CD8-positive, alpha-beta memory T cell (primary cell): ENCODE measurements around the gene TSNAX. TPM values are rescaled to one million over a fixed set of nuclear protein-coding genes. Genes with fewer than 3 reads are reported as not detected.

ENCODE experiments used
- CTCF ChIA-PET: fragments of 350-600 bp; sonication (Branson Sonifier 250); formaldehyde crosslinking; loops from one replicate; lab custom pipeline; 2021; ENCODE audit warnings: antibody characterized with exemption; lab: Charles Lee
- POLR2A ChIA-PET: fragments of 350-600 bp; sonication (Branson Sonifier 250); formaldehyde crosslinking; loops from one replicate; lab custom pipeline; 2021; ENCODE audit warnings: antibody characterized with exemption; lab: Charles Lee
- DNase-seq, 5 donors: peaks; one replicate each; pipeline versions ENCODE4 v3.0.0 to v3.0.0-alpha.2; 2020 to 2022; ENCODE audit warnings: mixed read lengths in 1 of 5
- H3K27ac ChIP-seq: one replicate; pipeline ENCODE4 v1.7.0; 2013; ENCODE audit warnings: low read depth, mild to moderate bottlenecking, low read length, moderate library complexity
- H3K27me3 ChIP-seq: 2 replicates; pipeline ENCODE4 v1.7.0; 2013; ENCODE audit warnings: low read length, mild to moderate bottlenecking; ENCODE audit not compliant: insufficient read depth, poor library complexity, severe bottlenecking
- H3K36me3 ChIP-seq: 2 replicates; pipeline ENCODE4 v1.7.0; 2013; ENCODE audit warnings: mild to moderate bottlenecking, low read length, moderate library complexity; ENCODE audit not compliant: insufficient read depth
- H3K4me1 ChIP-seq: 2 replicates; pipeline ENCODE4 v1.7.0; 2013; ENCODE audit warnings: mild to moderate bottlenecking, low read length, moderate library complexity; ENCODE audit not compliant: insufficient read depth
- H3K4me3 ChIP-seq: 2 replicates; pipeline ENCODE4 v1.7.0; 2013; ENCODE audit warnings: mild to moderate bottlenecking, low read length
- H3K9me3 ChIP-seq: 2 replicates; pipeline ENCODE4 v1.7.0; 2013; ENCODE audit warnings: mild to moderate bottlenecking, low read length
- H3K27ac Mint-ChIP-seq, 8 donors: one replicate each; pipeline ENCODE4 v1.8.0; 2020 to 2021; ENCODE audit warnings: mixed read lengths in 8 of 8, mild to moderate bottlenecking in 6 of 8, inconsistent platforms in 3 of 8, moderate library complexity in 3 of 8
- H3K27me3 Mint-ChIP-seq, 2 donors: one replicate each; pipeline ENCODE4 v1.8.0; 2020 to 2021; ENCODE audit warnings: mixed read lengths in 2 of 2, mild to moderate bottlenecking in 1 of 2, moderate library complexity in 1 of 2
- H3K36me3 Mint-ChIP-seq, 3 donors: one replicate each; pipeline ENCODE4 v1.8.0; 2020 to 2021; ENCODE audit warnings: mixed read lengths in 3 of 3, inconsistent platforms in 1 of 3, mild to moderate bottlenecking in 1 of 3
- H3K4me1 Mint-ChIP-seq, 3 donors: one replicate each; pipeline ENCODE4 v1.8.0; 2020 to 2021; ENCODE audit warnings: mixed read lengths in 3 of 3, inconsistent platforms in 1 of 3, mild to moderate bottlenecking in 1 of 3
- H3K4me3 Mint-ChIP-seq, 7 donors: one replicate each; pipeline ENCODE4 v1.8.0; 2020 to 2021; ENCODE audit warnings: mixed read lengths in 7 of 7, mild to moderate bottlenecking in 6 of 7, moderate library complexity in 4 of 7, inconsistent platforms in 2 of 7
- H3K9me3 Mint-ChIP-seq, 5 donors: one replicate each; pipeline ENCODE4 v1.8.0; 2020 to 2022; ENCODE audit warnings: mixed read lengths in 5 of 5, mild to moderate bottlenecking in 3 of 5, moderate library complexity in 2 of 5, inconsistent platforms in 1 of 5
- polyA plus RNA-seq: library from polyadenylated mRNA; unstranded; fragments of 300-500 nt; fragmentation: Illumina TruSeq; gene quantifications from one replicate; pipeline ENCODE4 v1.2.3, GENCODE V29; 2021
- total RNA-seq, 2 experiments: library from RNA; stranded (reverse); gene quantifications; one replicate each; pipeline ENCODE4 v1.2.3, GENCODE V29; 2021

Gene TSNAX
- total and polyA plus RNA-seq, 3 experiments from 2014 or later = 48.0 to 95.0 (median 49.8) TPM

- Histone ChIP-seq H3K27ac (no peak overlapping the region), H3K27me3 (no peaks in the 10 kb centered on the region), H3K9me3 (no peaks in the 10 kb centered on the region), H3K4me1 (no peaks in the 10 kb centered on the region), H3K36me3 (no peaks in the 10 kb centered on the region), H3K4me3 (no peak overlapping the region)
- Mint-ChIP-seq H3K4me3 (no peak overlapping the region), H3K4me1 (no peaks in the 10 kb centered on the region), H3K36me3 (peaks cover 13 to 24% (median 21%) of the 10 kb centered on the region in 3 donors), H3K27me3 (no peaks in the 10 kb centered on the region), H3K9me3 (no peaks in the 10 kb centered on the region), H3K27ac (no peak overlapping the region)
- no peak for DNase-seq
- ChIA-PET POLR2A (no interaction called here), CTCF (no interaction called here)
Observed at GRCh38 chr1:231571904-231572303, 43.4 kb downstream of the TSNAX start.

- Mint-ChIP-seq H3K27ac (no peak overlapping the region), H3K27me3 (no peaks in the 10 kb centered on the region), H3K36me3 (peaks cover 0 to 6% (median 3%) of the 10 kb centered on the region in 3 donors), H3K4me3 (no peak overlapping the region), H3K9me3 (no peaks in the 10 kb centered on the region), H3K4me1 (no peaks in the 10 kb centered on the region)
- Histone ChIP-seq H3K27ac (no peak overlapping the region), H3K4me3 (no peak overlapping the region), H3K27me3 (no peaks in the 10 kb centered on the region), H3K36me3 (no peaks in the 10 kb centered on the region), H3K4me1 (no peaks in the 10 kb centered on the region), H3K9me3 (no peaks in the 10 kb centered on the region)
- ChIA-PET CTCF (interaction anchor here (1.1 kb wide), 1 partner anchor 212 kb away, joined by 3 read pairs; no protein-coding TSS in a partner anchor), POLR2A (no interaction called here)
- DNase-seq = no peak
Observed at GRCh38 chr1:231575472-231575871, 47.0 kb downstream of the TSNAX start.

DNA sequence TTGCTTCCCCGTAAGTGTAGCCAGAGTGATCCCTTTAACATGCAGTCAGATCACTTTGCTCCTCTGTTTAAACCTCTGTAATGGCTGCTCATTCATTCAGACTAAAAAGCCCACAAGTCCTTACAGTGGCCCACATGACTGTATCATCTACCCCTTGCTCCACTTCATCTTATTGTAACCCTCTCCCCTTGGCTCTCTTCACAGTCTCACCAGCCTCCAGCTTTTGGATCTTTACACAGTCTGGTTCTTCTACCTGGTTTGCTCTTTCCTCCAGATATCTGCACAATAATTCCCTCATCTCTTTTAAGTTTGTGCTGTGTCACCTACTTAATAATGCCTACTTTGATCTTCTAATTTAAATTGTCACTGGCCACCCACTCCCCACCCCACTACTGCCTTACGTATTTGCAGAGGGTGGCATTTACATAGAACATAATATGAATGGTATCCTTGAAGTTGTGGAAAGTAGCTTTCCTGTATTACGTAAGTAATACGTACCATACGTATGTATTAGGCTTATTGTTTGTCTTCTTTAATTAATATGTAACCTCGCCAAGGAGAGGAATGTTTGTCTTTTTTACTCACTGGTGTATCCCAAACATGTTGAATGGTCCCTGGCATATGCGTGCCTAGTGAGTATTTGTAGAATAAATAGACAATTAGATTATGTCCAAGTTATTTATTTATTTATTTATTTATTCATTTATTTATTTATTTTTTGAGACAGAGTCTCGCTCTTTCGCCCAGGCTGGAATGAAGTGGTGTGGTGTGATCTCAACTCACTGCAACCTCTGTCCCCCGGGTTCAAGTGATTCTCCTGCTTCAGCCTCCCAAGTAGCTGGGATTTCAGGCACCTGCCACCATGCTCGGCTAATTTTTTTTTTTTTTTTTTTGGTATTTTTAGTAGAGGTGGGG lies 48.6 kb downstream of the TSNAX start:
- Mint-ChIP-seq H3K27me3 (no peaks in the 10 kb centered on the region), H3K9me3 (no peaks in the 10 kb centered on the region), H3K27ac (peak overlapping the region in 2 of 8 donors; percentile 59 to 63), H3K36me3 (peaks cover 0 to 4% (median 0%) of the 10 kb centered on the region in 3 donors), H3K4me1 (no peaks in the 10 kb centered on the region), H3K4me3 (no peak overlapping the region)
- no peaks in the 10 kb centered on the region for H3K27me3 ChIP-seq
- ChIA-PET POLR2A (no interaction called here), CTCF (no interaction called here)
- H3K4me3 ChIP-seq = no peak overlapping the region
- H3K4me1 ChIP-seq = no peaks in the 10 kb centered on the region
- no peaks in the 10 kb centered on the region for H3K36me3 ChIP-seq
- H3K9me3 ChIP-seq = no peaks in the 10 kb centered on the region
- no peak for DNase-seq
- no peak overlapping the region for H3K27ac ChIP-seq

- ChIA-PET CTCF (interaction anchor here (1.1 kb wide), 1 partner anchor 13 kb away, joined by 3 read pairs; no protein-coding TSS in a partner anchor), POLR2A (no interaction called here)
- H3K27ac ChIP-seq = no peak overlapping the region
Observed at GRCh38 chr1:231580874-231581273, 52.4 kb downstream of the TSNAX start.

DNA sequence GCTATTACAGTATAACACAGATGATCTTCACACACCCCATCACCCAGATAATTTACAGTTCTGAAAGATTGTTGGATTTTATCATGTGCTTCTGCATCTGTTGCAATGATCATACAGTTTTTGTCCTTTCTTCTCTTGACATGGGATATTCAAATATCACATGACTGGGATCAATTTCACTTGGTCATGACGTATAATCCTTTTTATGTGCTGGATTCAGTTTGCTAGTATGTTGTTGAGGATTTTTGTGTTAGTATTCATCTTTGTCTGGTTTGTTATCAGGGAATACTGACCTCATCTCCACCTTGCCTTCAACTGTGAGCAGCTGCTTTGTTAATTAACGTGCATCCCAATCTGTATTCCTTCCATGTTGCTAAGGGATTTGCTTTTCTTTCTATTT lies 53.4 kb downstream of the TSNAX start:
- Mint-ChIP-seq H3K4me1 (no peaks in the 10 kb centered on the region), H3K4me3 (no peak overlapping the region), H3K27ac (no peak overlapping the region), H3K9me3 (no peaks in the 10 kb centered on the region), H3K36me3 (peaks cover 0 to 2% (median 0%) of the 10 kb centered on the region in 3 donors), H3K27me3 (no peaks in the 10 kb centered on the region)
- no peak for DNase-seq
- Histone ChIP-seq H3K4me3 (no peak overlapping the region), H3K4me1 (no peaks in the 10 kb centered on the region), H3K9me3 (no peaks in the 10 kb centered on the region), H3K36me3 (no peaks in the 10 kb centered on the region), H3K27me3 (no peaks in the 10 kb centered on the region), H3K27ac (no peak overlapping the region)
- CTCF ChIA-PET = no interaction called here
- POLR2A ChIA-PET = no interaction called here

More at GRCh38 chr1:231580874-231581273, 52.4 kb downstream of the TSNAX start:
- Histone ChIP-seq H3K27me3 (no peaks in the 10 kb centered on the region), H3K4me3 (no peak overlapping the region), H3K36me3 (no peaks in the 10 kb centered on the region), H3K9me3 (no peaks in the 10 kb centered on the region), H3K4me1 (no peaks in the 10 kb centered on the region)
- H3K4me1 Mint-ChIP-seq = no peaks in the 10 kb centered on the region
- no peak overlapping the region for H3K4me3 Mint-ChIP-seq
- H3K9me3 Mint-ChIP-seq = no peaks in the 10 kb centered on the region
- no peak for DNase-seq
- H3K36me3 Mint-ChIP-seq = peaks cover 0 to 3% (median 0%) of the 10 kb centered on the region in 3 donors
- no peaks in the 10 kb centered on the region for H3K27me3 Mint-ChIP-seq
- H3K27ac Mint-ChIP-seq = peak overlapping the region in 1 of 8 donors; percentile 8

GRCh38 chr1:231583376-231583775 lies 54.9 kb downstream of the TSNAX start:
- H3K36me3 ChIP-seq = no peaks in the 10 kb centered on the region
- no peak overlapping the region for H3K27ac ChIP-seq
- no peak overlapping the region for H3K4me3 ChIP-seq
- no peaks in the 10 kb centered on the region for H3K9me3 Mint-ChIP-seq
- DNase-seq = no peak
- peaks cover 0 to 2% of the 10 kb centered on the region in 2 donors for H3K27me3 Mint-ChIP-seq
- CTCF ChIA-PET = no interaction called here
- H3K4me3 Mint-ChIP-seq = no peak overlapping the region
- H3K36me3 Mint-ChIP-seq = peaks cover 0 to 2% (median 0%) of the 10 kb centered on the region in 3 donors
- H3K27me3 ChIP-seq = no peaks in the 10 kb centered on the region
- H3K27ac Mint-ChIP-seq = no peak overlapping the region
- POLR2A ChIA-PET = no interaction called here
- no peaks in the 10 kb centered on the region for H3K4me1 Mint-ChIP-seq
- H3K9me3 ChIP-seq = no peaks in the 10 kb centered on the region
- no peaks in the 10 kb centered on the region for H3K4me1 ChIP-seq

- Mint-ChIP-seq H3K4me1 (no peaks in the 10 kb centered on the region), H3K27me3 (peaks cover 0 to 2% of the 10 kb centered on the region in 2 donors), H3K4me3 (no peak overlapping the region), H3K36me3 (peaks cover 0 to 4% (median 0%) of the 10 kb centered on the region in 3 donors), H3K9me3 (no peaks in the 10 kb centered on the region), H3K27ac (no peak overlapping the region)
- Histone ChIP-seq H3K27me3 (no peaks in the 10 kb centered on the region), H3K4me3 (no peak overlapping the region), H3K27ac (no peak overlapping the region), H3K9me3 (no peaks in the 10 kb centered on the region), H3K36me3 (no peaks in the 10 kb centered on the region), H3K4me1 (no peaks in the 10 kb centered on the region)
- ChIA-PET POLR2A (interaction anchor here (0.6 kb wide), 1 partner anchor 221 kb away, joined by 3 read pairs; no protein-coding TSS in a partner anchor), CTCF (no interaction called here)
- no peak for DNase-seq
Observed at GRCh38 chr1:231584117-231584516, 55.6 kb downstream of the TSNAX start.

- CTCF ChIA-PET = no interaction called here
- no peak overlapping the region for H3K4me3 ChIP-seq
- H3K27me3 ChIP-seq = no peaks in the 10 kb centered on the region
- H3K27me3 Mint-ChIP-seq = peaks cover 0 to 2% of the 10 kb centered on the region in 2 donors
- peaks cover 0 to 4% (median 0%) of the 10 kb centered on the region in 3 donors for H3K36me3 Mint-ChIP-seq
- no peaks in the 10 kb centered on the region for H3K4me1 ChIP-seq
- DNase-seq = no peak
- no peaks in the 10 kb centered on the region for H3K4me1 Mint-ChIP-seq
- H3K9me3 ChIP-seq = no peaks in the 10 kb centered on the region
- H3K36me3 ChIP-seq = no peaks in the 10 kb centered on the region
- no peak overlapping the region for H3K27ac Mint-ChIP-seq
- no peaks in the 10 kb centered on the region for H3K9me3 Mint-ChIP-seq
- POLR2A ChIA-PET = no interaction called here
- no peak overlapping the region for H3K4me3 Mint-ChIP-seq
- no peak overlapping the region for H3K27ac ChIP-seq
Observed at GRCh38 chr1:231584921-231585320, 56.5 kb downstream of the TSNAX start.
